Endothelial cell of umbilical vein (primary cell): ENCODE measurements around the gene CAMK2D. TPM values are rescaled to one million over a fixed set of nuclear protein-coding genes. Genes with fewer than 3 reads are reported as not detected.

Source experiments
- BruUV-seq: library from RNA; stranded (reverse); fragments of 400-500 nt; replicated peaks from 2 replicates; lab custom pipeline; 2021; lab: Mats Ljungman, UMichigan
- CTCF ChIA-PET: fragments of 300-600, 350-600 bp; sonication (Branson Sonifier 250); formaldehyde crosslinking; loops from one replicate; lab custom pipeline; 2021; ENCODE audit warnings: antibody characterized with exemption, inconsistent platforms; lab: Charles Lee
- POLR2A ChIA-PET: fragments of 300-600, 350-600 bp; sonication (Branson Sonifier 250); formaldehyde crosslinking; loops from one replicate; lab custom pipeline; 2021; ENCODE audit warnings: antibody characterized with exemption, inconsistent platforms; lab: Charles Lee
- DNase-seq: peaks from one replicate; pipeline ENCODE4 v3.0.0-alpha.2; 2011; ENCODE audit warnings: low read depth, low spot score
- FAIRE-seq: peaks from 2 replicates; lab custom pipeline; 2011; peaks lifted over from hg19 to GRCh38; lab: Jason Lieb, UNC
- H2AFZ ChIP-seq: 2 replicates; pipeline ENCODE4 v1.6.0; 2012; ENCODE audit warnings: low read depth, low read length, control low read depth, inconsistent platforms
- H3K27ac ChIP-seq: 2 replicates; pipeline ENCODE4 v1.5.1; 2011; ENCODE audit warnings: low read depth, mild to moderate bottlenecking, control low read depth, low read length, moderate library complexity; ENCODE audit not compliant: insufficient read depth
- H3K27me3 ChIP-seq, 2 experiments: 2 replicates each; pipeline versions ENCODE4 v1.6.0 to v1.6.1; 2011; ENCODE audit warnings: low read length in 2 of 2, mixed read lengths in 1 of 2; ENCODE audit not compliant: control insufficient read depth in 2 of 2, insufficient read depth in 2 of 2
- H3K36me3 ChIP-seq, 2 experiments: 2 replicates in 1 of 2; 3 replicates in 1 of 2; pipeline ENCODE4 v1.5.1; 2011; ENCODE audit warnings: low read length in 2 of 2, mild to moderate bottlenecking in 1 of 2, moderate library complexity in 1 of 2; ENCODE audit not compliant: control insufficient read depth in 2 of 2, insufficient read depth in 2 of 2; ENCODE audit errors: extremely low read depth in 1 of 2
- H3K4me1 ChIP-seq: 3 replicates; pipeline ENCODE4 v1.5.1; 2011; ENCODE audit warnings: mild to moderate bottlenecking, low read length; ENCODE audit not compliant: control insufficient read depth, insufficient read depth; ENCODE audit errors: extremely low read depth
- H3K4me2 ChIP-seq: 2 replicates; pipeline ENCODE4 v1.6.1; 2011; ENCODE audit warnings: low read length, control low read depth, mixed read lengths; ENCODE audit not compliant: insufficient read depth
- H3K4me3 ChIP-seq, 3 experiments: fragments of 200-600 bp in 1 of 3; sonication (generic), shearing (Covaris generic) in 1 of 3; replicated peaks in 1 of 3; 2 replicates each; pipeline ENCODE4 v1.5.1; 2011 to 2016; ENCODE audit warnings: control low read depth in 3 of 3, low read length in 3 of 3, mild to moderate bottlenecking in 2 of 3, inconsistent platforms in 1 of 3, low read depth in 1 of 3, moderate library complexity in 1 of 3; ENCODE audit not compliant: insufficient read depth in 1 of 3
- H3K79me2 ChIP-seq: 2 replicates; pipeline ENCODE4 v1.6.0; 2012; ENCODE audit warnings: low read length, inconsistent platforms; ENCODE audit not compliant: control insufficient read depth, insufficient read depth
- H3K9ac ChIP-seq: replicated peaks from 2 replicates; pipeline ENCODE3; 2011; ENCODE audit warnings: low read length, control low read depth; ENCODE audit not compliant: insufficient read depth; ENCODE audit errors: extremely low read depth
- H3K9me1 ChIP-seq: replicated peaks from 3 replicates; pipeline ENCODE4 v1.6.0; 2011; ENCODE audit warnings: mild to moderate bottlenecking, low read length; ENCODE audit not compliant: control insufficient read depth, insufficient read depth; ENCODE audit errors: extremely low read depth
- H3K9me3 ChIP-seq: replicated peaks from 2 replicates; pipeline ENCODE4 v1.5.1; 2012; ENCODE audit warnings: low read length, inconsistent platforms; ENCODE audit not compliant: control insufficient read depth, insufficient read depth
- H4K20me1 ChIP-seq: replicated peaks from 2 replicates; pipeline ENCODE3; 2011; ENCODE audit warnings: mild to moderate bottlenecking, low read length; ENCODE audit not compliant: control insufficient read depth, insufficient read depth; ENCODE audit errors: extremely low read depth
- CTCF ChIP-seq, 2 donors: IDR thresholded peaks; 1 replicate in 1 of 2; 2 replicates in 1 of 2; pipeline ENCODE4 v1.5.1; 2011; ENCODE audit warnings: low read length in 2 of 2, mild to moderate bottlenecking in 2 of 2, moderate library complexity in 2 of 2, control low read depth in 1 of 2, inconsistent platforms in 1 of 2, low read depth in 1 of 2; ENCODE audit not compliant: insufficient read depth in 1 of 2; ENCODE audit errors: extremely low read depth in 1 of 2
- EZH2 ChIP-seq: IDR thresholded peaks from 2 replicates; pipeline ENCODE4 v1.6.1; 2012; ENCODE audit warnings: borderline replicate concordance, low read depth, mild to moderate bottlenecking, moderate library complexity, low read length, inconsistent platforms; ENCODE audit not compliant: severe bottlenecking
- FOS ChIP-seq: IDR thresholded peaks from 2 replicates; pipeline ENCODE4 v1.6.1; 2011; ENCODE audit warnings: mild to moderate bottlenecking, low read length, moderate library complexity, borderline replicate concordance; ENCODE audit not compliant: insufficient read depth
- GATA2 ChIP-seq: IDR thresholded peaks from 2 replicates; pipeline ENCODE4 v1.7.0; 2011; ENCODE audit warnings: low read depth, mild to moderate bottlenecking, moderate library complexity, mixed read lengths, low read length; ENCODE audit not compliant: insufficient read length, insufficient read depth
- JUN ChIP-seq: IDR thresholded peaks from 2 replicates; pipeline ENCODE4 v1.6.1; 2011; ENCODE audit warnings: borderline replicate concordance, low read depth; ENCODE audit not compliant: insufficient read length, insufficient read depth
- MAX ChIP-seq: IDR thresholded peaks from 2 replicates; pipeline ENCODE4 v1.6.1; 2011; ENCODE audit not compliant: insufficient read depth, insufficient read length
- MYC ChIP-seq: IDR thresholded peaks from one replicate; pipeline ENCODE4 v1.6.1; 2011; ENCODE audit warnings: mild to moderate bottlenecking, low read depth, low read length
- POLR2A ChIP-seq: IDR thresholded peaks from 2 replicates; pipeline ENCODE4 v1.6.1; 2012; ENCODE audit warnings: low read depth, mild to moderate bottlenecking, control low read depth, low read length
- POLR2AphosphoS5 ChIP-seq: IDR thresholded peaks from 2 replicates; pipeline ENCODE4 v1.6.1; 2012; ENCODE audit warnings: low read depth, mild to moderate bottlenecking, control low read depth, low read length, moderate library complexity; ENCODE audit not compliant: insufficient read depth
- dilution Hi-C: fragments of 300-500 bp; cut with MboI; formaldehyde crosslinking; loops from one replicate; pipeline ENCODE4 v1.15.0; 2019; ENCODE audit warnings: low sequenced_read_pairs; ENCODE audit not compliant: extremely low pct_ligation_motif_present
- intact Hi-C: fragments of 100-400 bp; cut with micrococcal nuclease; formaldehyde crosslinking; loops from one replicate; pipeline ENCODE4 v1.10.0; 2022
- polyA plus RNA-seq, 4 experiments: library from polyadenylated mRNA; depleted of rRNA in 3 of 4; stranded (reverse) in 3 of 4; unstranded in 1 of 4; fragments of >200 nt; gene quantifications; 2 replicates each; pipeline versions ENCODE4 v1.2.1 to v1.2.3, GENCODE V29; 2011 to 2012; ENCODE audit warnings: missing spikeins in 1 of 4
- total RNA-seq: library from RNA; stranded (reverse); gene quantifications from 2 replicates; pipeline ENCODE4 v1.2.3, GENCODE V29; 2021

CAMK2D gene
- total and polyA plus RNA-seq, 2 donors (not counting 3 experiments of a cell fraction or from before 2014, with no cell fraction given): 10.4 to 30.7 TPM

GRCh38 chr4:113452152-113452551 lies 309.4 kb downstream of the CAMK2D start:
- no peaks in the 10 kb centered on the region for H4K20me1 ChIP-seq
- CTCF ChIA-PET: interaction anchor here (1.0 kb wide), 1 partner anchor 58 kb away, joined by 3 read pairs; no protein-coding TSS in a partner anchor
- no peak for DNase-seq
- no peak overlapping the region for H2AFZ ChIP-seq
- no peak overlapping the region for H3K9ac ChIP-seq
- FAIRE-seq: no peak
- H3K4me3 ChIP-seq: no peak overlapping the region
- peak overlapping the region; percentile 26 for H3K27ac ChIP-seq
- H3K79me2 ChIP-seq: no peaks in the 10 kb centered on the region
- H3K4me1 ChIP-seq: peaks cover 17% of the 10 kb centered on the region
- dilution Hi-C loops: no loop called here
- TF ChIP-seq MAX (no peak), MYC (no peak), FOS (no peak), EZH2 (no peak), POLR2AphosphoS5 (no peak), POLR2A (no peak), CTCF (IDR thresholded peaks at IDR 0.05; ENCODE audit: extremely low read depth in 1 of 2, insufficient read depth in 1 of 2, low read depth in 1 of 2, low read length in 2 of 2) (no peak), JUN (no peak), GATA2 (no peak)
- no peaks in the 10 kb centered on the region for H3K9me3 ChIP-seq
- no peaks in the 10 kb centered on the region for H3K9me1 ChIP-seq
- H3K4me2 ChIP-seq: peak overlapping the region; percentile 89
- intact Hi-C loops: loop anchor here (5.0 kb wide), 1 partner anchor 310 kb away; the partner anchor contains the start of gene CAMK2D
- H3K36me3 ChIP-seq: peaks cover 0 to 1% of the 10 kb centered on the region in 2 experiments
- POLR2A ChIA-PET: interaction anchor here (1.2 kb wide), 1 partner anchor 10 kb away, joined by 3 read pairs; no protein-coding TSS in a partner anchor
- BruUV-seq: no TSS peak
- no peaks in the 10 kb centered on the region for H3K27me3 ChIP-seq
